HG03439 (cell line): ENCODE data around the gene KCNN3.

Source experiments
- ATAC-seq: cut with Tn5 transposase; IDR thresholded peaks from one replicate; pipeline ENCODE4 v1.9.1; 2021; ENCODE audit warnings: mild to moderate bottlenecking, moderate library complexity; ENCODE audit not compliant: unreplicated experiment

Gene KCNN3

DNA sequence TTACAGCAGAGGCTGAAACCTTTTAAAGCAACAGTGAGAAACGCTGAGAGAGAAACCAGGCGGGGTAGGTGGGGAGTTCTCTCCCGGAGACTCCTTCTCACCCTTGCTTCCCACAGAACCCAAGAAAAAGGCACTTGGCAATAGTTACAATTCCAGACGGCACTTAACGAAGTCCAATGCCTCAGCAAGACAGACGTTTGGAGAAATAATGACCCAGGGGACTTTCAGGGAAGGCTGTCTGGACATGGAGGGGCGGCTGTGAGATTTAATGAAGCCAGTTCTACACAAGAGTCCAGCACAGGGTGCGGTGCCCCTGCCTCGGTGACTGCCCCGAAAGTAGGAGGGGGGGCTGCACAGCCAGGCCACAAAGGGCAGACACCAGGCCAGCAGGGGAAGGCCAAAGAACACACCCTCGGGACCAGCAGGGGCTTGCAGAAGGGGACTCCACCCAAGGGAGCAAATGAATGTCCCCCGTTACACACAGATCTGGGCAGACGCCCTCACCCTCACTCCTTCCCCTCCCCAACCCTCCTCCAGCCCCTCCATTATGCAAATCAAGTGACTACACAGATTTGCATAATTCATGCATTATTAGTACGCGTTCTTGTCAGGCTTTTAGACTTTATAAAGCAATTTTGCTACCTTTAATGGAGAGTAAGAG, 26.3 kb downstream of the KCNN3 start:
- no peak for ATAC-seq

DNA sequence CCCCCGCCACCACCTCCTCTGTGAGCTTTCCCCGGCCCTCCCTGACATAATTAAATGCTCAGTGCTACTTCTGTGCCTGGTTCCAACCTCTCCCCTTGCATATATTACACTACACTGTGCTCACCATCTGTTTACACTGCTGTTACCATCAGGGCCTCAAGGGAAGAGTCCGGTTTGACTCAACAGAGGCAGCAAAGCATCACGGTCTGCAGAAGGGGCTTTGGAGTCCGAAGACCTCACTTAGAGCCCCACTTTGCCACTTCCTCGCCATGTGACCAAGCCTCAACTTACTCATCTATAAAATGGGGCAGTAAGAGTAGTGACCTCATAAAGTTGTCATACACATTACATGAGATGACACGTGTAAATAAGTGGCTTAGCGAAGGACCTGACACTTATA, 27.4 kb downstream of the KCNN3 start:
- no peak for ATAC-seq

DNA sequence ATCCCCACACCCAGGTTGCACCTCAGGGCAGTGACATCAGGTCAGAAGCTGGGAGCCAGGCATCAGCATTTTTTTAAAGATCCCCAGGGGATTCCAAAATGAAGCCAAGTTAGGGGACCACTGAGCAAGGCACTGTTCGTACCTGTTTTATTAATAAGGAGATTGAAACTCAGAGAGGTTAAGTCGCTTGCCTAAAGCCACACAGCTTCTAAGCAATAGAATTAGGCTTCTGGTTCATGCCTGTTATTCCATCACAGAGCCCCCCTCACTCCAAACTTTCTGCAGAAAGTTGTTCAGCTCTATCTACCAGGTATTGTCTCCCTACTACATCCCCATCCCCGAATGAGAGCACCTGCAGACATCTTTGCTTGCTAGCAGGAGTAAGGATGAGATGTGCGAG, 28.7 kb downstream of the KCNN3 start:
- ATAC-seq = no peak

DNA sequence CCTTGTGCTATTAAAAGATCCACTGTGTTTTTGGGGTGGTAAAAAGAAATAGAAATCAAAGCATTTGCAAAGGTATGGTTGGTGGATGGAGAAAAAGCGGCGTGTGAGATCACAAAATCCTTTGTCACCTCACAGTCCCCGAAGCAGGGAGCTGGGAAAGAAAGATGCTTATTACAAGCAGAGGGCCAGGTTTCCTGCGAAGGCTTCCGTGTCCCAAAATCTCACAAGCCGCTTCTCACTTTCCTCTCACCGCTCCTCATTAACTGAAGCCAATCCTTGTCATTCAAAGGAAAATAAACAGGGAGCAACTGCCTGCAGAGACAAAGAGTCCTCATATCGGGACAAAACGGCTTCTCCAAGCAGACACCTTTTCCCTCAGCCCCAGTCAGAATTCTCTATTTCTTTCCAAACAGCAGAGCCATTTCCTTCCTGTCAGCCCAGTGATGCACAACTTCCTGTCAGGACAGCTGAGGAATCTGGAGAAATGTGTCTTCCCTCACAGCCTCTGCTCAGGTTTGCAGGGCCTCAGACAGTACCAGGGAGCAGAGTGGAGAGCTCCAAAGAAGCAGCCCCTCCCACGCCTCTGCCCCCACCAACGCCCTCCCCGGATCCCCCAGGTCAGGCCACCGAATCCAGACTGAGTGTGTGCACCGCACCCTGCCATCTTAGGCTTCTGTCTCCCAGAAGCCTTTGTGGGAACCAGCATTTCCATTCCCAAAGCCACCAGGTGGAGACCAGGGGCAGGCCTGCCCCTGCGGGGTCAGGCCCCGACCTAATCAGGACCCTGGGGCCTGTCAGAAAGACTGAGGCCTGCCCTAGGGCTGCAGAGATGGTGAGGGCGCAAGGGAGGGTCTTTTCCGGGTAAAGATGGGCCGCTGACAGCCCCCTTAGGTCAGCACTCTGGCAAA, 29.6 kb downstream of the KCNN3 start:
- no peak for ATAC-seq

DNA sequence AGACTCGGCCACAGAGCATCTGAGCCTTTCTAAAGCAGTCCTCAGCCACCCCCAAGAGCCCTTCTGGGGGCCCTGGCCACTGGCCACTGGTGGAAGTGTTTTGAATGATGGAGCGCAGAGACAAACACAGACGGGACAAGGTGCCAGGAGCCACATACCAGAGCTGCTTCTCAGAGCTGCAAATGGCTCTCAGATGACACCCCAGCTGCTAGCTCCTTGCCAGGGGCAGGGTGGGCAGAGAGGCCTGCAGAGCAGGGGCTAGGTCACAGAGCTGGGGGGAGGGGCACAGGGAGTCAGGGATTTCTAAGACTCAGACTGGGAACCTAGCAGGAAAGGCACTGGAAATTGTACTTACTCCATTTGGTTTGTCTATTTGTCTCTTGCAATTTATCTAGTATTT, 30.4 kb downstream of the KCNN3 start:
- no peak for ATAC-seq

DNA sequence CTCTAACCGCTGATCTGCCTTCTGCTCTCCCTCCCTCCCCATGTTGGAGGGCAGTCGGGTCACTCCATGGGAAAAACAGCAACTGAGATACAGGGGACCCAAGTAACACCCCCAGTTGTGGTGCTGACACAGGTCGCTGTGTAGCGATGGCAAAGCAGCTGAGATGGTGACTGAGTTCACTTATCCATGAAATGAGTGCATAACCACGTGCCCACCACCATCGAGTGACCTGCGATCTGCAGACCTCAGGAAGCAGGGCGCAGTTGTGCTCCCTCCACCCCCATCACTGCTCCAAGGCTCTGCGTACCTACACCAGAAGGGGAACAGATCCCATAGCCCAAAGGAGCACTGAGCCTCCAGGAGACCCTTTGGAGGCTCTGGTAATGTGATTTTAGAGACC, 31.1 kb downstream of the KCNN3 start:
- ATAC-seq = no peak

DNA sequence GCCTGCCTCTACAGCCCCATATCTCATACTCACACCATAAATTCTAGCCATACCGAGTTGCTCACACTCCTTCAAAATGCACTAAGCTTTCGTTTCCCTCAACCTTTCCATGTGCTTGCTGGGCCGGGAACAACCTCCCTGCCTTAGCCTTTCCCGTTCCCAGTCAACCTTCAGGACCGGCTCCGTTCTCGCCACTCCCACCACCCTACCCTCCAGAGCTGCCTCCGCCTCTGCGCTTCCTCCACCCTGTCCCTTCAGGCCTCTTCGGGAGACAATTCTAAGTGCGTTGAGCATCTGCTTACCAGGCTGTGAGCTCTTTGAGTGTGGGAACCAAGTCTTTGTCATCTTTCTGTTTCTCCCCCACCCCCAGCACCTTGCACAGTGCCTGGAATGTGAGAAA, 31.6 kb downstream of the KCNN3 start:
- ATAC-seq = no peak

DNA sequence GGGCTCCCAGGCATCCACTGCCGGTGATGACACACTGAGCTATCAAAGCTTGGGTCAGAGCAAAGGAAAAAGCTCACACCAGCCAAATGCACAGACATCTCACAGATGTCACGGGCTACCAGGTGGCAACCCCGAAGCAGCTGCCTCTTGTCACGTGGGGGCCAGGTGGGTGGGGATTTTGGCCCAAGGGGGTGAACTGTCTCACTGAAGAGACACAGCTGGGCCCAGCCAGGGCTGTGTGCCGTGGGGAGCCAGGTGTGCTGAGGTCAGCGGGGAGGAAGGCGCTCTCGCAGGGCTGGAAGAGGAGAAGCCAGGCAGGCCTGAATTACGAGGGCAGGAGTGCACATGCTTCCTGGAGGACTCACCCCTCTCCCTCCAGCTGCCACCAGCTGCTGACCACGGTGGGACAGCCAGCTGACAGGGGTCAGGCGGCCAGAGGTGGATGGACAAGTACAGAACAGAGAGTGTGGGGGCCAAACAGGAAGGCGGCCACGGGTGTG, 32.4 kb downstream of the KCNN3 start:
- no peak for ATAC-seq

DNA sequence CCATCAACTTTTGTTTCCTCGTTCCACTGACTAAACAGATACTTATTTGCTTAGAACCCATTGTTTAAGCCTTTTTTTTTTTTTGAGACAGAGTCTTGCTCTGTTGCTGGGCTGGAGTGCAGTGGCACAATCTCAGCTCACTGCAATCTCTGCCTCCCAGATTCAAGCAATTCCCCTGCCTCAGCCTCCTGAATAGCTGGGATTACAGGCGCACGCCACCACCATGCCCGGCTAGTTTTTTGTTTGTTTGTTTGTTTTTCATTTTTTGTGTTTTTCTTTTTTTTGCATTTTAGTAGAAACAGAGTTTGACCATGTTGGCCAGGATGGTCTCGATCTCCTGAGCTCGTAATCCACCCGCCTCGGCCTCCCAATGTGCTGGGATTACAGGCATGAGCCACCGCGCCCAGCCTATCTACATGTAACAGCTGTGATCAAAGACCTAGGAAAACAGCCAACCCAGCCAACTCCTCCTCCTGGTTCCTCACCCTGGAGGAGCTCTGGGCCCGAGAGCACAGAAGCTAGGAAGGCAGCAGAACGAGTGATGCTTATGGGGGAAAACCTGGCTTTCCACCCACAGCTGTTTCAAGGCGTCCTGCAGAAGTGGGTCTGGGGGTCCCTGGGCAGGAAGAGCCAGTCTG, 32.9 kb downstream of the KCNN3 start:
- ATAC-seq = no peak

DNA sequence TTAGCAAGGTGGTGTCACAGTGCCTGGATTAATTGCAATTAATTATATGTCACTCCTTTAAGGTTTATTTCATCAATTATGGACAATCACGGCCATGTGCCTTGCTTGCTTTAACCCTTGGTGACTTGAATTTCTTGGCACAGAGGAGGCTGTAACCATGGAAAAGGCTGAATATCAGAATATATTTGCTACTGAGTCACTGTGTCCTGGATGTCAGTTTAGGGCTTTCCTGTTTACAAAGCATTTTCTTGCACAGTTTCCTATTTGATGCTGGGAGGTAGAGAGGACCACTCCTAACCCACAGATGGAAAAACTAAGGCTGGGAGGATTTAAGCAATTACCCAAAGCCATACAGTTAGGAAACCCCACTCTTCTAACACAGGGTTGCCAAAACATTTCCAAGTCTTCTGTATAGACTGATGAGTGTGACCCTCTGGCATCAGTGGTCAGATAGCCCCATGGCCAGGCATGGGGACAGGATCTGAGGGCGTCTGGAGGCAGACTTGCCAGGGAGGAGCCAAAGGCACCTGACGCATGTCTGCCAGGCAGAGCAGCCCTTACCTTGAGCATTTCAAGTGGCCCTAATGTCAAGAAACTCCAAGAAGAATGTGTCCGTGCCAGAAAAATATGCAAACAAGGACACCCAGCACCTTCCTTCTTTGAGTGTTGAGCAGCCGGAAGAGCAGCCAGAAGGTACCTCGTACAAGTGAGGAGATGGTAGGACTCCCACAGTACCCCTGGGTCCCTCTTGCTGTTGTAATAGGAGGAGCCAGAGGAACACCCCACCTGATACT, 34.4 kb downstream of the KCNN3 start:
- ATAC-seq = no peak

DNA sequence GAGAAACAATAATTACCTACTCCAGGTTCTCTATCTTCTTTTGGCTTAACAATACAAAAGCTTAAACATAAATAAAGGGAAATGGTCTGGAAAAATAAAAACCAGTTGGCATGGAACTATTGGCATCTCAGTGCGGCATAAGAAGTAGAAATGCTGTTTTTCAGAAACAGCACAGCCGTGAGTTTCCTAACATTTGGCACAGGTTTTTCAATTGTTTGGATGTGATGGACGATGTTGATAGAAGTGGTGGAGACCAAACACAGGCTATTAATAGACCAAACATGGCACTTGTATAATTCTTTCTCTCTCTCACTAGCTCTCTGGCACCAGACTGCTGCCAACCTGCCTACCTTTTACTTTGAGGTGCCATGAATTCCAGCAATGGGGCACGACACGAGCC, 36.2 kb downstream of the KCNN3 start:
- no peak for ATAC-seq

DNA sequence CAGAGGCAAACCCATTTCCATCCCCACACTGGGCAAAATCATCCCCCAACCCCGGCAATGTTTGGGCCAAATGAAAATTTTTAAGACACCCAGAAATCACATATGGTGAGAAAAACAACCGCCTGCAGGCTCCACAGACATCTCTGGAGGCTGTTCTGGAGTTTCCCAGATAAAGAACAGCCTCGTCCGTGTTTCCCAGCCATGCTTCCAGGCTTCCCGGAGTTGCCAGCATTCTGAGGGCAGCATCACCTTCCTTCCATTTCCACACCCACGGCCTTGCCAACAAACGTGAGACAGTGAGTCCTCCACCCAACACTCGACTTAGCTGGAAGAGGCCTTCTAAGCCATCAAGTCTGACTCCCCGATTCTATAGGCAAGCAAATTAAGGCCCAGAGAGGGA, 36.9 kb downstream of the KCNN3 start:
- ATAC-seq = no peak

DNA sequence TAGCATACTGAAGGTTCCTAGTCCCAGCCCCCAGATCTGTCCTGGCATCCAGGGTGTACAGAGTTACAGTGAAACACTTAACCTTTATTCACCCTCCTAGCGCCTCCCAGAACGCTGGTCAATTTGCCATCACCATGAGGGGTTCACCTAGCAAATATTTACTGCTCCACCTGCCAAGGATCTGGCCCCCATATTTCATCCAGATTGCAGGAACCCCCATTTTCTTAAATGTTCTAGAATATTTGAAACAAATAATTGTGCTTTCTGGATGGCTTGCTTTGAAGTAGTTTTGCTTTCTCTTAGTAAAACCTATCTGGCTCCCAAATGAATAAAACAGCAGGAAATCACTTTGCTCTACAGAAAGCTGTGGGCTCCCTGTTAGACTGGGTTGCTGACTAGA, 37.7 kb downstream of the KCNN3 start:
- ATAC-seq = no peak

DNA sequence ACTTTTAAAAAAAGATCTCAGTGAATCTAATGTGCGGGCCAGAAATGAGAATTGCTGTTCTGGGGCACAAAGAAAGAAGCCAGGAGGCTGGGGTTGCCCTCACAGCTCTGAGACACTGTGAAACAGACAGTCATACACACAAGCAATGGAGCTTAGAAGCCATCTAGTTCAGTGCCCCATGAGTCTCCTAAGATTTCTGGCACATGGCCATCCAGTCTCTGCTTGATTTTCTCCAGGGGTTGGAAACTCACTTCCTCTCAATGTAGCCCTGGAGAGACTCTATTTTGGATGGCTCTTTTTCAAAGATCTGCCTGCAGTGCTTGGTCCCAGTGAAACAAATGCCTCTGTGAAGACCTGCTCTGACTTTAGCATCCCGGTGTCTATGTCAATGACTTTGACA, 38.6 kb downstream of the KCNN3 start:
- no peak for ATAC-seq

DNA sequence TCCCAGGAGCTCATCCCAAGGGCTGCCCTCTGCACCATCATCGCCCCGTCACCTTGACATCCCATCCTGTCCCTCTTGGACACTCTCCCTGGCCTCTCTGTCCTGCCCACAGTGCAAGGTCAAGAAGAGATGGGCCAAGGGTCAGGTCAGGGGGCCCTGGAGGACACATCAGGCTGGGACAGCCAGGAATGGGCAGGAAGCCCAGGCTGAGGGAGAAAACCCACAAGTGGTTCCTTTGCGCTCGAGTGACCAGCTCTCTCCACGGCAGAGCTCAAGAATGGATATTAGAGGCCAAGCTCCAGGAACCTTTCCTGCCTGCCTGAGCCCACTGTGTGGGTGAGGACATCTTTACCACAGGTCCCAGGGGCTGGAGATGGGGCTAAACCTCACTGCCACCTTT, 41.0 kb downstream of the KCNN3 start:
- no peak for ATAC-seq

DNA sequence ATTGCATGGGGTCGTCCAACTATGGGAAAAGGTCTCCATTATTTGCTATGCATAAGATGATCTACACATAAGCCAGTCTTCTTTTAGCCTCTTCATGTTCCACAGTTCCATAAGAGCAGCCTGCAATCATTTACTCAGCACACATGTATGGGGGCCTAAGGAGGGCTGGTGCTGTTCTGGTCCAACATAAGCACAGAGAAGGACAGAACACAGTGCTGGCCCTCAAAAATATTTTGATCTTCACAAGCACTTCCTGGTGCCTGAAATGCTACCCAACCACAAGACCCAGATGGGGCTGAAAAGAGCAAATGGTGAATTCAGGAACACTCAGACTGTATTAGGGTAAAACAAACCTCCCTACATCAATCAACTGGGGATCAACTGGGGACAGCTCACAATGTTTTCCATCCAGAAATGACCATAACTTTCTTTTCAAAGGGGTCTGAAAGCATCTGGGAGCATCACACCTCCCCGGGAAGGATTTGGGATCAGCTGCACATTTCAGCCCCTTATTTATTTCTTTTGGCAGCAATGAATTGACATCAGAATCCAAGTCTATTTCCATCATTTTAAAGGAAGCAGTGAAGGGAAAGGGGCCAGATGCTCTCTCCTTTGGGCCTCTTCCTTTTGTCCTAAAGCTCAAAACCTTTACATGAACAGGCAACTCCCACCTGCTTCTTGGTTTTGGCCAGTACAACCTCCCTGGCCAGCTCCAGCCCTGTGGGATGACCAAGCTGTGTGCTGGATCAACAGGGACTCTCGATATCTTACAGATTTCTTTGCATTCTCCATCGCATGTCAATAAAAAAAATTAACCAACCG, 45.7 kb downstream of the KCNN3 start:
- ATAC-seq = no peak

DNA sequence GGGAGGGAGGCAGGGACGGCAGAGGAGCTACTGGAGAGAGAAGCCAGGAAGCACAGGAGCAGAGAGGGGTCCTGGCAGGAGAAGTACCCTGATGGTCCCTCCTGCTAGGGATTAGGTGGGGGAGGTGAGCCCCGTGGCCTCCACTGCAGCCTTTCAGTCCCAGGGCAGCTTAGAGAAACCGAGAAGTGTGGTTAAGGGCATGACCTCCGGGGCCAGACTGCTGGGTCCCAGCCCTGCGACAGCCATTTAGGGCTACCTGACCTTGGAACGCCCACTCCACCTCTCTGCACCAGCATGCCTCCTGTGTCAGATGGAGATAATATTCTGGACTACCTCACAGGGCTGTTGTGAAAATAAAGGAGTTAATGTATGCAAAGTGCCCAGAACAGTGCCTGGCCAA, 47.4 kb downstream of the KCNN3 start:
- no peak for ATAC-seq

DNA sequence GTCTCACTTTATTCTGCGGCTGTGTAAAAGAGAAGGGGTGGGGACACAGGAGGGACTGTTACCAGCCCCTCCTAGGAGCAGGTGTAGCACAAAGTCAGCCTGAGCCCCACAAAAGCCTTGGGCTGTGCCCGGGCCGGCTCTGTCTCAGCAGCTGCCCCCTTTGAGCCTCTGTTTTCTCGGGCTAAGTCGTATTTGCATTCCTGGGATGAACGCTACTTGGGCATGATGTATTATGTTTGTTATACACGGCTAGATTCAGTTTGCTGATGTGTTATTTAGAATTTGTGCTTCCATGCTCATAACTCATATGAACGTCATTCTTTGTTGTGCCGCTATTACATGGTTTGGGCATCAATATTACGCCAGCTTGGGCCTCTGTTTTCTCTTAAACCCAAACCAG, 47.8 kb downstream of the KCNN3 start:
- ATAC-seq = no peak

DNA sequence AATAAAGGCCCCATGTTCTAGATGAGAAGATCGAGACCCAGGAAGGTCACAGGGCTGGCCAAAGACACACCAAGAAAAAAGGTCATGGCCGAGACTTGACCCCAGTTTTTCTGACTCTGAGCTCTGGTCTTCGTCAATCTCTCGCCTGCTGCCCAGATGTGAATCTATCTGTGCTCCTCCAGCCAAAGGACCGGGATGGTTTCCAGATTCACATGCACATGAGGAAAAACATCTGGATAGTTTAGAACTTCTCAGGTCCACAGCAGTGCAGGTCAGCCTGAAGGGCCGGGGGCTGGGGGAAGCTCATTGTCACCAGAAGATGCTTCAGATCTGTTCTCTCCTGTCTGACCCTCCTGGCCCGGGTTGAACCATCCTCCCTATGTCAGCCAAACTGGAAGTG, 49.0 kb downstream of the KCNN3 start:
- ATAC-seq = no peak

DNA sequence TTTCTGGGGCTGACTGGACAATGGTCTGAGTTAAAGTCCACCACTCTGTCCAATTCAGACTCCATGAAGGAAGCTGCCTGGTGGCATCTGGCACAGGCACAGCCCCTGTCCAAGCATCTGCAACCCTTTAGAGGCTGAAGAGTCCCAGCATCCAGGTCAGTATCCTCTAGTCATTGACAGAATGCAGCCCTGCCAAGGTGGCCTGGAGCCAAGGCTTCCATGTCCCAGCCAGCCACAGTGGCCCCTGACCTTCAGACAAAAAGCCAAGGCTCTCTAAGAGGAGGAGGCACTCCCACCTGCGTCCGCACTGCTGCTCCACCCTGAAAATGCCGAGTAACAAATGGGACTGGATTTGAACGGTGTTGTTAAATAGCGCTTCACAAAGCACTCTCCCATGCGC, 49.4 kb downstream of the KCNN3 start:
- ATAC-seq = no peak
